ENCODE data around the gene HASPIN.

Gene HASPIN

GRCh38 chr17:3735515-3735914 lies 11.8 kb downstream of the HASPIN start:
- DNase-seq (no peak), ATAC-seq (no peak)

- DNase-seq (peak; percentile 70), ATAC-seq (peak; percentile 80)
These were observed 15.0 kb downstream of the HASPIN start for GRCh38 chr17:3738562-3739295.

DNA sequence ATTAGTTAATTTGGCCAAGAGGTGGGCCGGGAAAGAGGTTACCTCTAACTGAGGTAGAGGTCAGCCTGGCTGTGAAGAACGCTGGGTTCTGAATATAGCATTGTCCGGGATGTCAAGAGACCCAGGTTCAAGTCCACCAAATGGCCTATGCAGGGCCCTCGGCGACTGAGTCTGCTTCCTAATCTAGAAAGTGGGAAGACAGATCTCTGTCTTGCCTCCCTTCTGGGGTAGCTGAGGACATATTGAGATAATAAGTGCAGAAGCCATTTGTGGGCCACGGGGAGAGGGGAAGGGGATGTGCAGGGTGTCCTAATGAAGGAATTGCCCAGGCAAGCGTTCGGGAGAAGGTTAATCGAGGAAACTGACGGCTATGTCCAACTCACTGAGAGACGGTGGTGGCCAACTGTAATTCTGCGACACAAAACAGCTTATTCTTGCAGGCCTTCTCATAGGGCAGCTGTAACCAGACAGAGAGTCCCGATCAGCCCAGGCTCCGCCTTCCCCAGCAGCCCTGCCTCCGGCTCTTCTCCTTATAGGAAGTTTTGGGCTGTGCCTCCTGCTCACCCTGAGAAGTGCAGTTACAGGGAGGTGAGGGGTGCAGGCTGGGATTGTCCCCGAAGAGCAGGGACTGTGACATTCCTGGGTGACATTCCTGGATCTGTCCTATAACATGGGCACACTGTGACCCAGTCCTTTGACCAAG lies 15.9 kb downstream of the HASPIN start:
- DNase-seq (no peak), ATAC-seq (no peak)

DNA sequence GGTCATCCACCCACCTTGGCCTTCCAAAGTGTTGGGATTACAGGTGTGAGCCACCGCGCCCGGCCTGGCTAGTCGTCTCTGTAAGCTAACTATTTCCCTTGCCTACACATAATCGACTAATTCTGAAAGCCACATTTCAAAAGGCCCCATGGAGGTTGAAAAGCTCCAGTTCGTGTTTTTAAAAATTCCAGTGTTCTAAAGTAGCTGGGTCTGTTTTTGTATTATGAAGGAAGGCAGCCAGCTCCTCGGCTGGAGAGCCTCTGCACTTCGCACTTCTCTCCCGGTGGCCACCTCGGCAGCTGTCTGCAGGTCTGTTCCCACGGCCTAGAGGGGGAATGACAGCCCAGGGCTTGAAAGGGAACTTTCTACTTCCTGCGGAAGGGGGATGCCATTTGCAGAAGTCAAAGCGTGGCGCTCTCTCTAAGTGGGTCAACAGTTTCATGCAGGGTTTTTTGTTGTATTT lies 16.9 kb downstream of the HASPIN start:
- ATAC-seq (peak; percentile 67), DNase-seq (peak; percentile 52)

GRCh38 chr17:3744014-3744413 lies 20.3 kb downstream of the HASPIN start:
- DNase-seq (no peak), ATAC-seq (no peak)

DNA sequence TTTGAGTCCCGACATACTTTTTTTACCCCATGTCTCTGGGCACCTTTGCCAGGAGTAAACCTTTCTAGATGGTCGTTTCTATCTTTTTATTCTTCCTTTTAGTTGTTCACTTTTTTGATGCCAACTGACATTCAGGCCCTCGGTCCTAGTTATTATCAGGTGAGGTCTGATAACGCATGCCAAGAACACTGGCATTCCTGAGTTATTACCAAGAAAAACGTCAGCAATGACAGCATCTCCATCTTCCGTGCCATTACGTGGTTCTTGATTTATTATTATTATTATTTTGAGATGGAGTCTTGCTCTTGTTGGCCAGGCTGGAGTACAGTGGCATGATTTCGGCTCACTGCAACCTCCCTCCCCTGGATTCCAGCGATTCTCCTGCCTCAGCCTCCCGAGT lies 21.4 kb downstream of the HASPIN start:
- no peak for DNase-seq
- no peak for ATAC-seq

- DNase-seq (no peak), ATAC-seq (no peak)
These were observed 24.1 kb downstream of the HASPIN start for GRCh38 chr17:3747805-3748204.

- no peak for DNase-seq
- no peak for ATAC-seq
These were observed 24.9 kb downstream of the HASPIN start for GRCh38 chr17:3748576-3748975.

GRCh38 chr17:3750296-3750695 lies 26.6 kb downstream of the HASPIN start:
- DNase-seq (no peak), ATAC-seq (no peak)

DNA sequence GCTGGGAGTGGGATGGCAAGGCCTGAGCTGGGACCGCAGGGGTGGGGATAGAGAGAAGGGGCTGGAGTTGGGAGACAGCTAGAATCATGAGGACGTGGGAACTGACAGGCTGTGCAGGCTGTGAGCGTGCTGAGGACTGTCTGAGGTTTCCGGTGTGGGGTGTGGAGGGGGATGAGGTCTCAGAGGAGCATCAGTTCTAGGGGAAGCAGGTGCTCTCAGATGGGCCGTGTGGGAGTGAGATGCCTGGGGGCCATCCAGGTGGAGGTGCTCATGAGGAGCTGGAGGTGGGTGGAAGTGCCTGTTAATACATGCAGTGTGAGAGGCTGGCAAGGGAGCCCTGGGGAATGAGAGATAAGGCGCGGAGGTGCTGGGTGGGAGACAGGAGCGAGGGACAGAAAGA lies 27.2 kb downstream of the HASPIN start:
- ATAC-seq (peak; percentile 55), DNase-seq (peak; percentile 42)

- DNase-seq: no peak
- no peak for ATAC-seq
These were observed 28.1 kb downstream of the HASPIN start for GRCh38 chr17:3751836-3752235.

GRCh38 chr17:3753624-3754023 lies 29.9 kb downstream of the HASPIN start:
- no peak for ATAC-seq
- no peak for DNase-seq

DNA sequence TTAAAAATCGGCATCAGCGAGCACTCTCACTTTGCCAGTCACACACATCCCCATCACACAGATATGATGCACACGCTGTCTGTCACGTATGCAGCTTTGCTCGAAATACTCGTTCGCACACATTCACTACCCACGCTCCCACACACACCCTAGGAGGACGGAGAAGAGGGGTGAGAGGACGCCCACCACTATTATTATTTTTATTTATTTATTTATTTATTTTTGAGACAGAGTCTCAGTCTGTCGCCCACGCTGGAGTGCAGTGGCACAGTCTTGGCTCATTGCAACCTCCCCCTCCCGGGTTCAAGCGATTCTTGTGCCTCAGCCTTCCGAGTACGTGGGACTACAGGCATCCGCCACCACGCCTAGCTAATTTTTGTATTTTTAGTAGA lies 30.4 kb downstream of the HASPIN start:
- DNase-seq (no peak), ATAC-seq (no peak)

GRCh38 chr17:3754458-3755334 lies 31.0 kb downstream of the HASPIN start:
- DNase-seq (peak; percentile 74), ATAC-seq (peak; percentile 72)

DNA sequence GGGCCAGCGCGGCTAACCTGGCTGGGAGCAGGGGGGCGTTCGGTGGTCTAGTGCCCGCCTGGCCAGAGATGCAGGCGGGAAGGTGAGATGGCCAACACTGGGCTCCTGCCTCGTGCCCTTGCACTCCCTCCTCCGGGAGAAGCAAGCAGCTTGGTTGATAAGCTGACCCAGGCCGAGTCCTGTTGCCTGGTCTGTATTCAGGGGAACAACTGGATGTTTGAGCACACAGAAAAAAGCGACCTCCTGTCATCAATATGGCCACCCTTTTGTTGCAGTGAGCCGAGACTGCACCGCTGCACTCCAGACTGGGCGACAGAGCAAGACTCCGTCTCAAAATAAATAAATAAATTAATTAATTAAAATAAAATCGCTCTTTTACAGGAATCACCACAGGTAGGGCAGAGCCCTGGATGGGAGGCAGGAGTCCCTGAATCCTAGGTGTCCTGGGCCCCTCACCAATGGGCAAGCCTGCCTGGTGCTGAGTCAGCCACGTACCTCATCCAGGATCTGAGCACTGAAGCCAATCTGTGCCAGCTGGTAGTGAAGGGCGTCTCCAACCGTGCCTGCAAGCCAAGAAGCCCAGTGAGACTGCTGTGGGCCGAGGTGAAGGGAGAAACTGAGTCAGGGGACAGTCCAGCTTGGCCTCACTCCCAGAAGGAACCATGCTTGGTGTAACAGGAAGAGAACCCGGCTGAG lies 31.8 kb downstream of the HASPIN start:
- ATAC-seq (no peak), DNase-seq (no peak)

- DNase-seq (no peak), ATAC-seq (no peak)
These were observed 36.0 kb downstream of the HASPIN start for GRCh38 chr17:3759597-3760216.

- ATAC-seq: no peak
- no peak for DNase-seq
These were observed 37.6 kb downstream of the HASPIN start for GRCh38 chr17:3761036-3761917.

- ATAC-seq (no peak), DNase-seq (no peak)
These were observed 38.2 kb downstream of the HASPIN start for GRCh38 chr17:3761918-3762380.

- DNase-seq: peak; percentile 50
- peak; percentile 76 for ATAC-seq
These were observed 39.4 kb downstream of the HASPIN start for GRCh38 chr17:3762922-3763776.

DNA sequence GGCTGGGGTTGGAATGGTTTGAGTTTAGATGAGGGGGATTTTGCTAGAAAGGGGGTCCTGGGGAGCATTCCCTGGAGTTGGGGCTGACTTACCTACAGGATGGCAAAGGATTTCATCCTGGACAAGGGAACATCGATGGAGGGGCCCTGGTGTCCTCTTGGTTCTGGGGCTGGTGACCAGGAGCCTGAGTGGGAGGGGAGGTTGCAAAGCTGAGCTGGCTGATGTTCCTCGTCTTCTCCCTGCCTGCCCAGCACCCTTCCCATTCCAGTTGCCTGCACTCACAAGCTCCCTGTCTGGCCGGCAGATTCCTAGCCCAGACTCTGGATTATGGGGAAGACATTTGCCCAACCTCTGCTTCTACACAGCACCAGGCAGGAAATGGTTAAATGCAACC lies 40.1 kb downstream of the HASPIN start:
- ATAC-seq (no peak), DNase-seq (no peak)

Measured in stimulated activated naive CD8-positive, alpha-beta T cell treated with anti-CD3 and anti-CD28 coated beads, Interleukin-15, Interleukin-2, amounts not matched to agents 100 U/mL and 50 U/mL, for 24 hours (primary cell).